NB4 (cell line): ENCODE data around the gene BSG.

Experiments
- POLR2A ChIP-seq: IDR thresholded peaks from 2 replicates; pipeline ENCODE4 v1.6.1; 2011; ENCODE audit warnings: mild to moderate bottlenecking; ENCODE audit not compliant: insufficient read length; ENCODE audit errors: extremely low read depth
- TF ChIP-seq, protein P1 (sequence below): IDR thresholded peaks from one replicate; pipeline ENCODE4 v1.5.1; 2012; ENCODE audit warnings: low read depth, low read length

GRCh38 chr19:588741-589692 lies 16.6 kb downstream of the BSG start:
- TF ChIP-seq, protein P1, sequence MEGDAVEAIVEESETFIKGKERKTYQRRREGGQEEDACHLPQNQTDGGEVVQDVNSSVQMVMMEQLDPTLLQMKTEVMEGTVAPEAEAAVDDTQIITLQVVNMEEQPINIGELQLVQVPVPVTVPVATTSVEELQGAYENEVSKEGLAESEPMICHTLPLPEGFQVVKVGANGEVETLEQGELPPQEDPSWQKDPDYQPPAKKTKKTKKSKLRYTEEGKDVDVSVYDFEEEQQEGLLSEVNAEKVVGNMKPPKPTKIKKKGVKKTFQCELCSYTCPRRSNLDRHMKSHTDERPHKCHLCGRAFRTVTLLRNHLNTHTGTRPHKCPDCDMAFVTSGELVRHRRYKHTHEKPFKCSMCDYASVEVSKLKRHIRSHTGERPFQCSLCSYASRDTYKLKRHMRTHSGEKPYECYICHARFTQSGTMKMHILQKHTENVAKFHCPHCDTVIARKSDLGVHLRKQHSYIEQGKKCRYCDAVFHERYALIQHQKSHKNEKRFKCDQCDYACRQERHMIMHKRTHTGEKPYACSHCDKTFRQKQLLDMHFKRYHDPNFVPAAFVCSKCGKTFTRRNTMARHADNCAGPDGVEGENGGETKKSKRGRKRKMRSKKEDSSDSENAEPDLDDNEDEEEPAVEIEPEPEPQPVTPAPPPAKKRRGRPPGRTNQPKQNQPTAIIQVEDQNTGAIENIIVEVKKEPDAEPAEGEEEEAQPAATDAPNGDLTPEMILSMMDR: no peak
- TF ChIP-seq POLR2A: no peak
